Measurements from ENCODE around the gene LHFPL3. TPM values are rescaled to one million over a fixed set of nuclear protein-coding genes. Genes with fewer than 3 reads are reported as not detected.

LHFPL3 gene
- total and polyA plus RNA-seq, 2 donors (not counting 3 experiments of a cell fraction or from before 2014, with no cell fraction given) = not detected

GRCh38 chr7:104538152-104538551, 209.7 kb downstream of the LHFPL3 start:
- BruUV-seq (replicated peaks) = no TSS peak
- Histone ChIP-seq H3K9me1 (replicated peaks; ENCODE audit: control insufficient read depth, extremely low read depth, insufficient read depth, low read length) (no peaks in the 10 kb centered on the region), H3K9ac (replicated peaks; ENCODE audit: extremely low read depth, insufficient read depth, low read length) (no peak overlapping the region), H3K27me3 (ENCODE audit: control insufficient read depth in 2 of 2, insufficient read depth in 2 of 2, low read length in 2 of 2) (no peaks in the 10 kb centered on the region), H3K27ac (ENCODE audit: insufficient read depth, low read depth, low read length) (no peak overlapping the region), H4K20me1 (replicated peaks; ENCODE audit: control insufficient read depth, extremely low read depth, insufficient read depth, low read length) (no peaks in the 10 kb centered on the region), H3K79me2 (ENCODE audit: control insufficient read depth, insufficient read depth, low read length) (no peaks in the 10 kb centered on the region), H3K4me2 (ENCODE audit: insufficient read depth, low read length) (no peak overlapping the region), H3K4me3 (replicated peaks in 1 of 3; ENCODE audit: insufficient read depth in 1 of 3, low read depth in 1 of 3, low read length in 3 of 3) (no peak overlapping the region), H3K36me3 (ENCODE audit: control insufficient read depth in 2 of 2, extremely low read depth in 1 of 2, insufficient read depth in 2 of 2, low read length in 2 of 2) (no peaks in the 10 kb centered on the region), H2AFZ (ENCODE audit: low read depth, low read length) (no peak overlapping the region), H3K9me3 (replicated peaks; ENCODE audit: control insufficient read depth, insufficient read depth, low read length) (peaks cover 1% of the 10 kb centered on the region), H3K4me1 (ENCODE audit: control insufficient read depth, extremely low read depth, insufficient read depth, low read length) (no peaks in the 10 kb centered on the region)
- DNase-seq (ENCODE audit: low read depth, low spot score) = no peak
- intact Hi-C loops (cut with micrococcal nuclease) = no loop called here
- POLR2A ChIA-PET = no interaction called here
- TF ChIP-seq CTCF (IDR thresholded peaks at IDR 0.05; ENCODE audit: extremely low read depth in 1 of 2, insufficient read depth in 1 of 2, low read depth in 1 of 2, low read length in 2 of 2) (no peak), POLR2AphosphoS5 (IDR thresholded peaks at IDR 0.05; ENCODE audit: insufficient read depth, low read depth, low read length) (no peak)
- dilution Hi-C loops (cut with MboI; ENCODE audit: extremely low pct_ligation_motif_present, low sequenced_read_pairs) = no loop called here
- CTCF ChIA-PET = no interaction called here
- FAIRE-seq = no peak

- Histone ChIP-seq H3K9me3 (replicated peaks; ENCODE audit: control insufficient read depth, insufficient read depth, low read length) (peaks cover 1% of the 10 kb centered on the region), H3K79me2 (ENCODE audit: control insufficient read depth, insufficient read depth, low read length) (no peaks in the 10 kb centered on the region), H3K4me2 (ENCODE audit: insufficient read depth, low read length) (no peak overlapping the region), H3K27ac (ENCODE audit: insufficient read depth, low read depth, low read length) (no peak overlapping the region), H2AFZ (ENCODE audit: low read depth, low read length) (no peak overlapping the region), H3K4me1 (ENCODE audit: control insufficient read depth, extremely low read depth, insufficient read depth, low read length) (no peaks in the 10 kb centered on the region), H3K9ac (replicated peaks; ENCODE audit: extremely low read depth, insufficient read depth, low read length) (no peak overlapping the region), H3K4me3 (replicated peaks in 1 of 3; ENCODE audit: insufficient read depth in 1 of 3, low read depth in 1 of 3, low read length in 3 of 3) (no peak overlapping the region), H4K20me1 (replicated peaks; ENCODE audit: control insufficient read depth, extremely low read depth, insufficient read depth, low read length) (no peaks in the 10 kb centered on the region), H3K27me3 (ENCODE audit: control insufficient read depth in 2 of 2, insufficient read depth in 2 of 2, low read length in 2 of 2) (no peaks in the 10 kb centered on the region), H3K9me1 (replicated peaks; ENCODE audit: control insufficient read depth, extremely low read depth, insufficient read depth, low read length) (no peaks in the 10 kb centered on the region), H3K36me3 (ENCODE audit: control insufficient read depth in 2 of 2, extremely low read depth in 1 of 2, insufficient read depth in 2 of 2, low read length in 2 of 2) (no peaks in the 10 kb centered on the region)
- TF ChIP-seq CTCF (IDR thresholded peaks at IDR 0.05; ENCODE audit: extremely low read depth in 1 of 2, insufficient read depth in 1 of 2, low read depth in 1 of 2, low read length in 2 of 2) (no peak), MYC (IDR thresholded peaks at IDR 0.05; ENCODE audit: low read depth, low read length) (no peak), JUN (IDR thresholded peaks at IDR 0.05; ENCODE audit: borderline replicate concordance, insufficient read depth, insufficient read length, low read depth) (no peak), POLR2AphosphoS5 (IDR thresholded peaks at IDR 0.05; ENCODE audit: insufficient read depth, low read depth, low read length) (no peak), FOS (IDR thresholded peaks at IDR 0.05; ENCODE audit: borderline replicate concordance, insufficient read depth, low read length) (no peak), POLR2A (IDR thresholded peaks at IDR 0.05; ENCODE audit: low read depth, low read length) (no peak), MAX (IDR thresholded peaks at IDR 0.05; ENCODE audit: insufficient read depth, insufficient read length) (no peak), GATA2 (IDR thresholded peaks at IDR 0.05; ENCODE audit: insufficient read depth, insufficient read length, low read depth, low read length) (no peak), EZH2 (IDR thresholded peaks at IDR 0.05; ENCODE audit: borderline replicate concordance, low read depth, low read length, severe bottlenecking) (no peak)
- FAIRE-seq = no peak
- dilution Hi-C loops (cut with MboI; ENCODE audit: extremely low pct_ligation_motif_present, low sequenced_read_pairs) (no loop called here), intact Hi-C loops (cut with micrococcal nuclease) (no loop called here)
- POLR2A ChIA-PET = no interaction called here
- no TSS peak for BruUV-seq (replicated peaks)
- CTCF ChIA-PET = no interaction called here
- DNase-seq (ENCODE audit: low read depth, low spot score) = no peak
Measured at GRCh38 chr7:104541897-104542296, 213.5 kb downstream of the LHFPL3 start.

All from endothelial cell of umbilical vein (primary cell).